Smooth muscle cell (in vitro differentiated cells): ENCODE results near the gene SH2D2A. TPM values are rescaled to one million over a fixed set of nuclear protein-coding genes. Genes with fewer than 3 reads are reported as not detected.

Experiments used
- DNase-seq: peaks from one replicate; lab custom pipeline; 2025; ENCODE audit not compliant: unreplicated experiment; lab: John Stamatoyannopoulos, UW
- H2AFZ ChIP-seq: fragments of 200-600 bp; sonication (generic); 2 replicates; pipeline ENCODE4 v1.6.0; 2016; ENCODE audit warnings: antibody characterized with exemption, low read depth, mild to moderate bottlenecking
- H3F3A ChIP-seq: fragments of 200-600 bp; sonication (generic); 2 replicates; pipeline ENCODE4 v1.6.0; 2017; ENCODE audit warnings: antibody characterized with exemption, low read depth
- H3K27ac ChIP-seq: fragments of 200-600 bp; sonication (generic); 2 replicates; pipeline ENCODE4 v1.5.1; 2016; ENCODE audit warnings: low read depth, mild to moderate bottlenecking
- H3K27me3 ChIP-seq: fragments of 200-600 bp; sonication (generic); 2 replicates; pipeline ENCODE4 v1.6.1; 2016; ENCODE audit warnings: low read depth, mild to moderate bottlenecking
- H3K36me3 ChIP-seq: fragments of 200-600 bp; sonication (generic); 2 replicates; pipeline ENCODE4 v1.5.1; 2016; ENCODE audit warnings: low read depth
- H3K4me1 ChIP-seq: fragments of 200-600 bp; sonication (generic); 2 replicates; pipeline ENCODE4 v1.5.1; 2016; ENCODE audit warnings: low read depth
- H3K4me2 ChIP-seq: fragments of 200-600 bp; sonication (generic); 2 replicates; pipeline ENCODE4 v1.6.0; 2016; ENCODE audit warnings: mild to moderate bottlenecking
- H3K4me3 ChIP-seq: fragments of 200-600 bp; sonication (generic); 2 replicates; pipeline ENCODE4 v1.5.1; 2016; ENCODE audit warnings: mild to moderate bottlenecking
- H3K79me2 ChIP-seq: fragments of 200-600 bp; sonication (generic); 2 replicates; pipeline ENCODE4 v1.6.0; 2016; ENCODE audit warnings: low read depth, mild to moderate bottlenecking
- H3K9ac ChIP-seq: fragments of 200-600 bp; sonication (generic); 2 replicates; pipeline ENCODE4 v1.6.0; 2016; ENCODE audit warnings: low read depth
- H3K9me3 ChIP-seq: fragments of 200-600 bp; sonication (generic); replicated peaks from 2 replicates; pipeline ENCODE4 v1.5.1; 2016; ENCODE audit warnings: low read depth
- H4K20me1 ChIP-seq: fragments of 200-600 bp; sonication (generic); 2 replicates; pipeline ENCODE4 v1.6.0; 2016; ENCODE audit warnings: low read depth
- CTCF ChIP-seq: fragments of 200-600 bp; sonication (generic); IDR thresholded peaks from 2 replicates; pipeline ENCODE4 v1.5.1; 2017; ENCODE audit warnings: borderline replicate concordance, mild to moderate bottlenecking, antibody characterized with exemption; ENCODE audit not compliant: insufficient read depth, poor library complexity, severe bottlenecking
- WGBS: methylation state at CpG from one replicate; pipeline ENCODE4 v1.1.7; 2016; ENCODE audit warnings: low lambda C conversion rate; 5-methylcytosine and 5-hydroxymethylcytosine counted together
- polyA plus RNA-seq: library from polyadenylated mRNA; unstranded; fragments of >200 nt; fragmentation: Nextera tagmentation; extraction: Ambion mirVana; gene quantifications from 2 replicates; pipeline ENCODE4 v1.2.1, GENCODE V29; 2016
- total RNA-seq: library from RNA; depleted of rRNA; stranded (reverse); fragments of >200 nt; gene quantifications from 2 replicates; pipeline ENCODE4 v1.2.3, GENCODE V29; 2014

SH2D2A gene
- total and polyA plus RNA-seq, 2 experiments from 2014 or later: 14.4 to 36.9 TPM

DNA sequence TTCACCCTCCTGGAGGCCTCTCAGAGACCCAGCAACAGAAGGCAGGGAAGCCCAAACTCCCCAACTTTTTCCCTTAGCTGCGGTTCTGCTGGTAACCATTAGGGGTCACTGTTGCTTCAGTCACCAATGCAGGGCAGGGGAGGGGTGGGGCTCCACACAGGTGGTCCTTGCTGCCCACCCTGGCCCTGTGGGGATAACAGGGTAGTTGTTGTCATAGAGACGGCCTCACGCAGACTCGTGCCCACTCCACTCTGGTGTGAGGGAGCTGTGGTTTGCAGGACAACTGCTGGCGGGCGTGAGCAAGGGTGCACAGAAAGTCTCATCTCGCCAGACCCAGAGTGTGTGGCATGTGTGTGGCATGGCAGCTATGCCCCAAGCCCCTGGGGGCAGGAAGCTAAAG lies 22.3 kb upstream of the SH2D2A start:
- peaks cover 5% of the 10 kb centered on the region for H3K4me1 ChIP-seq
- H3K4me3 ChIP-seq: no peak overlapping the region
- no peaks in the 10 kb centered on the region for H3K79me2 ChIP-seq
- H2AFZ ChIP-seq: no peak overlapping the region
- no peaks in the 10 kb centered on the region for H3K9me3 ChIP-seq
- H3K27ac ChIP-seq: no peak overlapping the region
- peak; percentile 84 for TF ChIP-seq CTCF
- H3F3A ChIP-seq: no peaks in the 10 kb centered on the region
- peaks cover 35% of the 10 kb centered on the region for H3K27me3 ChIP-seq
- DNase-seq: no peak
- H3K4me2 ChIP-seq: no peak overlapping the region
- no peaks in the 10 kb centered on the region for H4K20me1 ChIP-seq
- 27% methylated on average over 7 of the region's 7 CpGs for WGBS
- H3K36me3 ChIP-seq: no peaks in the 10 kb centered on the region
- no peak overlapping the region for H3K9ac ChIP-seq

DNA sequence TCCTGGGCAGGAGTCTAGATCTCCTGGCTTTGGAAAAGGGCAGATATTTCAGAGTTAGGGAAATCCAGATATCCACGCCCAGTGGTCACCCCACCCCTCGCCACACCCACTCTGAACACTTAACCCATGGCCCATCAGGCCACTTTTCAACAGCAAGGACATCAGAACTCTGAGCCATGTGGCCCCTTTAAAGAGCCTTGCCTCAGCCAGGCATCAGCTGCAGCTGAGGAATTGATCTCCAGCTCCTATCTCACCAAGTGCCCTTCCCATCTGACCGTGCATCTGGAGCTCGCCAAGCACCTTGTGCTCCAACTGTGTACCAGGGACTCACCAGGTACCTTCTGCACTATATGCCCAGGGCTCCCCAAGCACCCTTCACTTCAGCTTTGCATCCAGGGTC lies 20.2 kb upstream of the SH2D2A start:
- no peaks in the 10 kb centered on the region for H3K36me3 ChIP-seq
- H2AFZ ChIP-seq: no peak overlapping the region
- no peaks in the 10 kb centered on the region for H4K20me1 ChIP-seq
- H3K4me1 ChIP-seq: peaks cover 5% of the 10 kb centered on the region
- no peaks in the 10 kb centered on the region for H3F3A ChIP-seq
- peaks cover 31% of the 10 kb centered on the region for H3K27me3 ChIP-seq
- no peaks in the 10 kb centered on the region for H3K79me2 ChIP-seq
- no peak for DNase-seq
- no peak overlapping the region for H3K4me2 ChIP-seq
- 87% methylated on average over 4 of the region's 4 CpGs for WGBS
- no peak for TF ChIP-seq CTCF
- no peak overlapping the region for H3K9ac ChIP-seq
- no peaks in the 10 kb centered on the region for H3K9me3 ChIP-seq
- no peak overlapping the region for H3K27ac ChIP-seq
- H3K4me3 ChIP-seq: no peak overlapping the region

DNA sequence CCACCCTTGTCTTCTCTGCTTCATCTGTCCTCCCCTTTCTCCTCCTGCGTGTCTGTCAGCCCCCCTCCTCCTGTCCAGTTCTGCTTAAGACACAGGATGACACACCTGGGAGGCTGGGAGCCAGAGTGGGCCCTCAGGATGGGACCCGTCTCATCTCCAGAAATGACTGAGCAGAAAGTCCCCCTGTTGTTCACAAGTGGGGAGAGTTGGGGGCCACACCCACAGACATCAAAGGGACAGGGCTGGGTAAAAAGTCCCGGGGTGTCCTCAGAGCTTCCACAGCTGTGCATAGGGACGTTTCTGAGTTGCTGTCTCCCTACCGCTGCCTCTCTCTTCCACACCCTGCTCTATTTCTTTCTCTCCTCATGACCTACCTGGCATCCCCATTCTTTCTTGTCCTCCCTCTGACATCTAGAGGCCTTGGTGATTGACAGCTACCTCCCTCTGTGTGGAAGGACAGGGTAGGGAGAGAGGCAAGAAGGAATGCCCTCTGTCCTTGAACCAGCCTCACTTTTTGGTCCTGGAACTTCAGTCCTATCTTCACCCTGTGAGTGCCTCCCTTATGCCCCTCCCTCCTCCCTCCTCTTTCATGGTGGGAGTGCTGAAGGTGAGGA lies 19.5 kb upstream of the SH2D2A start:
- Histone ChIP-seq H2AFZ (no peak overlapping the region), H3K27me3 (peaks cover 35% of the 10 kb centered on the region), H4K20me1 (no peaks in the 10 kb centered on the region), H3K4me1 (peaks cover 5% of the 10 kb centered on the region), H3K27ac (no peak overlapping the region), H3F3A (no peaks in the 10 kb centered on the region), H3K9ac (no peak overlapping the region), H3K36me3 (no peaks in the 10 kb centered on the region), H3K79me2 (no peaks in the 10 kb centered on the region), H3K4me2 (no peak overlapping the region), H3K4me3 (no peak overlapping the region), H3K9me3 (no peaks in the 10 kb centered on the region)
- no peak for DNase-seq
- TF ChIP-seq CTCF: no peak
- WGBS: 83% methylated on average over 5 of the region's 5 CpGs

- Histone ChIP-seq H3F3A (no peaks in the 10 kb centered on the region), H3K27ac (no peak overlapping the region), H4K20me1 (no peaks in the 10 kb centered on the region), H3K9ac (no peak overlapping the region), H2AFZ (no peak overlapping the region), H3K4me1 (peaks cover 2% of the 10 kb centered on the region), H3K36me3 (no peaks in the 10 kb centered on the region), H3K4me3 (no peak overlapping the region), H3K9me3 (no peaks in the 10 kb centered on the region), H3K79me2 (no peaks in the 10 kb centered on the region), H3K27me3 (peaks cover 35% of the 10 kb centered on the region), H3K4me2 (no peak overlapping the region)
- DNase-seq: no peak
- no peak for TF ChIP-seq CTCF
- 78% methylated on average over 3 of the region's 3 CpGs for WGBS
These were observed 17.7 kb upstream of the SH2D2A start for GRCh38 chr1:156834322-156834721.
